ENCODE measurements around the gene POLE.

Gene POLE

DNA sequence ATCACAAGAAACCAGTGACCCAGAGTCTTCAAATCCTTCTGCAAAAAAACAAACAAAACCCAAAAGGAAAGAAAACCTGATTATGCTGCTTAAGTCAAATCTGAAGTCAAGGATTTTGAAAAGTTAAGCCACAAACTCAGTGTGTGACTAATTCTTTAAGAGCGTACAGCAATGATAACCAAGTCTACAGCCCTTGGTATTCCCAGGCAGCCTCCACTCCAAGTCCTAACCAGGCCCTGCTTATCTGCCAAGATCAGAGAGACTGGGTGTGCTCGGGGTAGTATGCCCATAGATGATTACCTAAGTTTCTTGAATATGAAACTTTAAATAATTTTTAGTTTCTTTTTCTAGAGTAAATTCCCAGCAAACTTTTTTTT, 36.6 kb upstream of the POLE start (continued):
- TF ChIP-seq, protein P1, sequence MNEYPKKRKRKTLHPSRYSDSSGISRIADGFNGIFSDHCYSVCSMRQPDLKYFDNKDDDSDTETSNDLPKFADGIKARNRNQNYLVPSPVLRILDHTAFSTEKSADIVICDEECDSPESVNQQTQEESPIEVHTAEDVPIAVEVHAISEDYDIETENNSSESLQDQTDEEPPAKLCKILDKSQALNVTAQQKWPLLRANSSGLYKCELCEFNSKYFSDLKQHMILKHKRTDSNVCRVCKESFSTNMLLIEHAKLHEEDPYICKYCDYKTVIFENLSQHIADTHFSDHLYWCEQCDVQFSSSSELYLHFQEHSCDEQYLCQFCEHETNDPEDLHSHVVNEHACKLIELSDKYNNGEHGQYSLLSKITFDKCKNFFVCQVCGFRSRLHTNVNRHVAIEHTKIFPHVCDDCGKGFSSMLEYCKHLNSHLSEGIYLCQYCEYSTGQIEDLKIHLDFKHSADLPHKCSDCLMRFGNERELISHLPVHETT (tag by site-specific recombination; IDR thresholded peaks at IDR 0.05) = no peak
- TF ChIP-seq, protein P2, sequence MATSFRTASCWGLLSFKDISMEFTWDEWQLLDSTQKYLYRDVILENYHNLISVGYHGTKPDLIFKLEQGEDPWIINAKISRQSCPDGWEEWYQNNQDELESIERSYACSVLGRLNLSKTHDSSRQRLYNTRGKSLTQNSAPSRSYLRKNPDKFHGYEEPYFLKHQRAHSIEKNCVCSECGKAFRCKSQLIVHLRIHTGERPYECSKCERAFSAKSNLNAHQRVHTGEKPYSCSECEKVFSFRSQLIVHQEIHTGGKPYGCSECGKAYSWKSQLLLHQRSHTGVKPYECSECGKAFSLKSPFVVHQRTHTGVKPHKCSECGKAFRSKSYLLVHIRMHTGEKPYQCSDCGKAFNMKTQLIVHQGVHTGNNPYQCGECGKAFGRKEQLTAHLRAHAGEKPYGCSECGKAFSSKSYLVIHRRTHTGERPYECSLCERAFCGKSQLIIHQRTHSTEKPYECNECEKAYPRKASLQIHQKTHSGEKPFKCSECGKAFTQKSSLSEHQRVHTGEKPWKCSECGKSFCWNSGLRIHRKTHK (tag by site-specific recombination; IDR thresholded peaks at IDR 0.05) = no peak
- TF ChIP-seq GLIS2 (tag by site-specific recombination; IDR thresholded peaks at IDR 0.05) (no peak), ZBTB8A (tag by site-specific recombination; IDR thresholded peaks at IDR 0.05) (no peak)

DNA sequence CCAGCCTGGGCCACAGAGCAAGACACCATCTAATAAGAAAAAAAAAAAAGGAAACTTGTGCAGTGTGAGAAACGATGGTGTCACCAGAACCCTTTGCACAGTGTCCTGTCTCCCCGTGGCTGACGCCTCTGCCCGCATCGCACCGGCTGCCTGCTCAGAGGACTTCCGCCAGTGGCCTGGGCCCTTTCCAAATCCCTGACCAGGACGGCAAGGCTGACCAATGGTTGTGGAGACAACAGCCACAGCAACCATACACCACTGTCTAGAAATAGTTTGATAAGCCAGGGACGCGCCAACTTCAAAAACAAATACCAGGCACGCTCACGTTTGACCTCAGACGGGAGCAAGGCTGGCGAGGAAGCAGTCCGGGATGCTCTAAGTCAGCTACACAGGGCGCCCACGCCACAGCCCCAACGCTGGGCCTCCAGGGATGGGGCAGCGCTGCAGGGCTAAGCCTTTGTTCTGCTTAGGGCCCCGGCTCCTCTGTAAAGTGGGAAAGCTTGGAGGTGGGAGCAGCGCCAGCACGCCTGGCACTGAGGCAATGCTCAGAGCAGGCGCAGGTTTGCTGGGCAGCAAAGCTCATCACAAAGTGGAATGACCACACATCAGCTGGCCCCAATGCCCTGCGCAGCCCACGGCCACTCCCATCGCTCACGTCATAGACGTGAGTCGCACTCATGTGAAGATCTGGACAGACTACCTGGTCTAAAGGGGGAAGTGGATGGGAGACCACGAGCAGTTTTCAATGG, 36.0 kb upstream of the POLE start:
- POLR2A ChIA-PET = no interaction called here
- Histone ChIP-seq H3K4me1 (ENCODE audit: control insufficient read depth, insufficient read depth, low read length) (no peaks in the 10 kb centered on the region), H3K36me3 (ENCODE audit: control insufficient read depth in 2 of 2, insufficient read depth in 1 of 2, low read length in 2 of 2) (peaks cover 36 to 93% of the 10 kb centered on the region in 2 experiments), H3K9me3 (ENCODE audit: control insufficient read depth, insufficient read depth, low read depth, low read length) (no peaks in the 10 kb centered on the region), H3K4me3 (ENCODE audit: low read depth, low read length) (no peak overlapping the region), H3K27ac (ENCODE audit: extremely low read depth, low read depth, low read length) (peak overlapping the region; percentile 41; the same call in 1 of the 2 replicates)
- CTCF ChIA-PET = no interaction called here
- TF ChIP-seq, protein P3, sequence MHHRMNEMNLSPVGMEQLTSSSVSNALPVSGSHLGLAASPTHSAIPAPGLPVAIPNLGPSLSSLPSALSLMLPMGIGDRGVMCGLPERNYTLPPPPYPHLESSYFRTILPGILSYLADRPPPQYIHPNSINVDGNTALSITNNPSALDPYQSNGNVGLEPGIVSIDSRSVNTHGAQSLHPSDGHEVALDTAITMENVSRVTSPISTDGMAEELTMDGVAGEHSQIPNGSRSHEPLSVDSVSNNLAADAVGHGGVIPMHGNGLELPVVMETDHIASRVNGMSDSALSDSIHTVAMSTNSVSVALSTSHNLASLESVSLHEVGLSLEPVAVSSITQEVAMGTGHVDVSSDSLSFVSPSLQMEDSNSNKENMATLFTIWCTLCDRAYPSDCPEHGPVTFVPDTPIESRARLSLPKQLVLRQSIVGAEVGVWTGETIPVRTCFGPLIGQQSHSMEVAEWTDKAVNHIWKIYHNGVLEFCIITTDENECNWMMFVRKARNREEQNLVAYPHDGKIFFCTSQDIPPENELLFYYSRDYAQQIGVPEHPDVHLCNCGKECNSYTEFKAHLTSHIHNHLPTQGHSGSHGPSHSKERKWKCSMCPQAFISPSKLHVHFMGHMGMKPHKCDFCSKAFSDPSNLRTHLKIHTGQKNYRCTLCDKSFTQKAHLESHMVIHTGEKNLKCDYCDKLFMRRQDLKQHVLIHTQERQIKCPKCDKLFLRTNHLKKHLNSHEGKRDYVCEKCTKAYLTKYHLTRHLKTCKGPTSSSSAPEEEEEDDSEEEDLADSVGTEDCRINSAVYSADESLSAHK (tag by site-specific recombination; IDR thresholded peaks at IDR 0.05) = no peak
- no peak for TF ChIP-seq ZNF777 (tag by site-specific recombination; IDR thresholded peaks at IDR 0.05; ENCODE audit: borderline replicate concordance)
- no peak for TF ChIP-seq ZNF292 (tag by site-specific recombination; IDR thresholded peaks at IDR 0.05; ENCODE audit: borderline replicate concordance, low read depth)
- TF ChIP-seq, protein P4, sequence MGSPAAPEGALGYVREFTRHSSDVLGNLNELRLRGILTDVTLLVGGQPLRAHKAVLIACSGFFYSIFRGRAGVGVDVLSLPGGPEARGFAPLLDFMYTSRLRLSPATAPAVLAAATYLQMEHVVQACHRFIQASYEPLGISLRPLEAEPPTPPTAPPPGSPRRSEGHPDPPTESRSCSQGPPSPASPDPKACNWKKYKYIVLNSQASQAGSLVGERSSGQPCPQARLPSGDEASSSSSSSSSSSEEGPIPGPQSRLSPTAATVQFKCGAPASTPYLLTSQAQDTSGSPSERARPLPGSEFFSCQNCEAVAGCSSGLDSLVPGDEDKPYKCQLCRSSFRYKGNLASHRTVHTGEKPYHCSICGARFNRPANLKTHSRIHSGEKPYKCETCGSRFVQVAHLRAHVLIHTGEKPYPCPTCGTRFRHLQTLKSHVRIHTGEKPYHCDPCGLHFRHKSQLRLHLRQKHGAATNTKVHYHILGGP (tag by site-specific recombination; IDR thresholded peaks at IDR 0.05) = no peak

DNA sequence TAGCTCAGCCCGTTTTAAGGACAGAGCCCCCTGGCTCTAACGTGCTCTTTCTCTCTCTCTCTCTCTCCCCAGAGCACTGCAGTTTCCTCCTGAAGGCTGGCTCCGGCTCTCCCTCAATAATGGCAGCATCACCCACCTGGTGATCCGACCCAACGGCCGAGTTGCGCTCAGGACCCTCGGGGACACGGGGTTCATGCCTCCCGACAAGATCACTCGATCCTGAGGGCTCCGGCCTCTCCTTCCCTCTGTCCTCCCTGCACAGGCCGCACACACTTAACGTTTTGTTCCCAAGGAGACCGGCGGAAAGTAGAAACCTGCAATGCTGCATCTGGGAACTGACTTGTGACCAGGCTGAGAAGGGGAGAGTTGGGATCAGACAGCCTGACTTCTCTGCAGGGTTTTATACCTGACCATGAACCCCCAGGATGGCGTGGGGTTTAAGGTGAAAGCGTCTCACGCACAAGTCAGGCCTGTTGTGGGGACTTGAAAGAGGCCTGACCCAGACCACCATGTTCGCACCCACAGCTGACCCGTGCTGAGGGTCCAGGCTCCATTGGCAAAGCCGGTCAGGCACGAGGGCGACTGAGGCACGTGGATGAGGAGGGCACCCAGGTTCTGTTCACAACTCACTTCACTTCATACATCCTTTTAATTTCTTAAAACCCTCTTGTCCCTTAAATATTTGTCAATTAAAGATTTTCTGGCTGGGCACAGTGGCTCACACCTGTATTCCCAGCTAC, 33.6 kb upstream of the POLE start:
- TF ChIP-seq, protein P2 (tag by site-specific recombination; IDR thresholded peaks at IDR 0.05) = no peak
- TF ChIP-seq ZNF624 (tag by site-specific recombination; IDR thresholded peaks at IDR 0.05) = no peak
- TF ChIP-seq ZNF600 (tag by site-specific recombination; IDR thresholded peaks at IDR 0.05) = peak; percentile 30; the same call in 1 of the 2 replicates
- ChIA-PET CTCF (no interaction called here), POLR2A (interaction anchor here (0.7 kb wide), 1 partner anchor 34 kb away, joined by 3 read pairs; no protein-coding TSS in a partner anchor)
- peaks cover 29 to 89% of the 10 kb centered on the region in 2 experiments for H3K36me3 ChIP-seq (ENCODE audit: control insufficient read depth in 2 of 2, insufficient read depth in 1 of 2, low read length in 2 of 2)
- H3K9me3 ChIP-seq (ENCODE audit: control insufficient read depth, insufficient read depth, low read depth, low read length) = no peaks in the 10 kb centered on the region
- no peak overlapping the region for H3K4me3 ChIP-seq (ENCODE audit: low read depth, low read length)
- no peak overlapping the region for H3K27ac ChIP-seq (ENCODE audit: extremely low read depth, low read depth, low read length)
- H3K4me1 ChIP-seq (ENCODE audit: control insufficient read depth, insufficient read depth, low read length) = no peaks in the 10 kb centered on the region

Data from HEK293 (cell line).